Uterus (tissue), 4 donors: Measurements from ENCODE around the gene PWWP2B. TPM values are rescaled to one million over a fixed set of nuclear protein-coding genes. Genes with fewer than 3 reads are reported as not detected.

Experiments
- DNase-seq, 2 donors: peaks; one replicate each; pipeline ENCODE4 v3.0.0-alpha.2; 2019 to 2020
- H3K27ac ChIP-seq, 2 donors: fragments of 200-600 bp; sonication (generic); 1 replicate in 1 of 2; 2 replicates in 1 of 2; pipeline ENCODE4 v1.5.1; 2016 to 2018
- H3K27me3 ChIP-seq, 2 donors: fragments of 200-600 bp; sonication (generic); one replicate each; pipeline ENCODE4 v1.5.1; 2018 to 2019; ENCODE audit warnings: control low read depth in 1 of 2
- H3K36me3 ChIP-seq, 2 donors: fragments of 200-600 bp; sonication (generic); one replicate each; pipeline ENCODE4 v1.5.1; 2019; ENCODE audit warnings: control low read depth in 1 of 2
- H3K4me1 ChIP-seq, 2 donors: fragments of 200-600 bp; sonication (generic); one replicate each; pipeline ENCODE4 v1.5.1; 2018 to 2019; ENCODE audit warnings: control low read depth in 1 of 2
- H3K4me3 ChIP-seq, 2 donors: fragments of 200-600 bp; sonication (generic); 1 replicate in 1 of 2; 2 replicates in 1 of 2; pipeline ENCODE4 v1.5.1; 2018 to 2019; ENCODE audit warnings: mild to moderate bottlenecking in 1 of 2
- H3K9me3 ChIP-seq, 2 donors: fragments of 200-600 bp; sonication (generic); one replicate each; pipeline ENCODE4 v1.5.1; 2019; ENCODE audit warnings: control low read depth in 1 of 2
- CTCF ChIP-seq, 4 experiments: fragments of 200-600 bp in 2 of 4; fragments of 450-650 bp in 2 of 4; sonication (generic) in 2 of 4; IDR thresholded peaks; one replicate each; pipeline ENCODE4 v1.5.1; 2016 to 2019; ENCODE audit warnings: antibody characterized with exemption in 4 of 4, mild to moderate bottlenecking in 2 of 4, moderate library complexity in 1 of 4
- POLR2A ChIP-seq, 2 donors: fragments of 450-650 bp; IDR thresholded peaks; one replicate each; pipeline ENCODE4 v1.6.1; 2016; ENCODE audit warnings: antibody characterized with exemption in 2 of 2, mild to moderate bottlenecking in 1 of 2, moderate library complexity in 1 of 2
- intact Hi-C: fragments of 100-400 bp; cut with DNase I; formaldehyde crosslinking; loops from one replicate; pipeline ENCODE4 v1.15.1; 2023; ENCODE audit warnings: low total_unique reads
- total RNA-seq, 4 donors: library from RNA; depleted of rRNA in 3 of 4; stranded (reverse); fragments of >200 nt in 3 of 4; gene quantifications; one replicate each; pipeline versions ENCODE4 v1.1.0 to v1.2.4, GENCODE V29; 2014 to 2023
- donor health status: DM: yes; HTN: yes; CAD: no.

The PWWP2B gene
- total RNA-seq, 4 donors from 2014 or later, result 0.29 to 27.6 (median 8.3) TPM

GRCh38 chr10:132419538-132420468 is 22.8 kb downstream of the PWWP2B start:
- no peak for DNase-seq
- H3K27ac ChIP-seq, result peak overlapping the region; percentile 91
- no peaks in the 10 kb centered on the region for H3K27me3 ChIP-seq
- no peaks in the 10 kb centered on the region for H3K9me3 ChIP-seq
- no peak for TF ChIP-seq POLR2A (IDR thresholded peaks at IDR 0.05)
- no peak for TF ChIP-seq CTCF (IDR thresholded peaks at IDR 0.05)
- peaks cover 19 to 42% of the 10 kb centered on the region in 2 donors for H3K4me1 ChIP-seq
- H3K4me3 ChIP-seq, result no peak overlapping the region
- intact Hi-C loops, result no loop called here
- no peaks in the 10 kb centered on the region for H3K36me3 ChIP-seq

- no peaks in the 10 kb centered on the region for H3K36me3 ChIP-seq
- no peak overlapping the region for H3K4me3 ChIP-seq
- no peak for TF ChIP-seq POLR2A (IDR thresholded peaks at IDR 0.05)
- TF ChIP-seq CTCF (IDR thresholded peaks at IDR 0.05), result no peak
- peaks cover 19 to 42% of the 10 kb centered on the region in 2 donors for H3K4me1 ChIP-seq
- intact Hi-C loops, result no loop called here
- peak overlapping the region; percentile 91 for H3K27ac ChIP-seq
- no peak for DNase-seq
- H3K9me3 ChIP-seq, result no peaks in the 10 kb centered on the region
- no peaks in the 10 kb centered on the region for H3K27me3 ChIP-seq
Observed at GRCh38 chr10:132420469-132420980, 23.5 kb downstream of the PWWP2B start.

- Histone ChIP-seq H3K27ac (peak overlapping the region; percentile 91), H3K4me3 (no peak overlapping the region), H3K4me1 (peaks cover 19 to 42% of the 10 kb centered on the region in 2 donors), H3K27me3 (no peaks in the 10 kb centered on the region), H3K36me3 (no peaks in the 10 kb centered on the region), H3K9me3 (no peaks in the 10 kb centered on the region)
- intact Hi-C loops, result no loop called here
- TF ChIP-seq CTCF (IDR thresholded peaks at IDR 0.05) (no peak), POLR2A (IDR thresholded peaks at IDR 0.05) (peak in 1 of 2 donors; percentile 4)
- peak; percentile 74 to 76 for DNase-seq
Observed at GRCh38 chr10:132420981-132421846, 24.2 kb downstream of the PWWP2B start.

- no peak for DNase-seq
- TF ChIP-seq POLR2A (IDR thresholded peaks at IDR 0.05), result no peak
- no peak for TF ChIP-seq CTCF (IDR thresholded peaks at IDR 0.05)
- H3K4me1 ChIP-seq, result peaks cover 19 to 42% of the 10 kb centered on the region in 2 donors
- H3K36me3 ChIP-seq, result no peaks in the 10 kb centered on the region
- H3K27me3 ChIP-seq, result no peaks in the 10 kb centered on the region
- H3K27ac ChIP-seq, result peak overlapping the region; percentile 91
- H3K4me3 ChIP-seq, result no peak overlapping the region
- no peaks in the 10 kb centered on the region for H3K9me3 ChIP-seq
- intact Hi-C loops, result no loop called here
Observed at GRCh38 chr10:132421847-132422751, 25.1 kb downstream of the PWWP2B start.
